OCI-LY3 (cell line): ENCODE results near the gene MLPH.

Source experiments
- H2AFZ ChIP-seq: fragments of 200-600, 300-600 bp; shearing (Covaris generic); 2 replicates; pipeline ENCODE4 v1.6.0; 2014; ENCODE audit warnings: antibody characterized with exemption, low read depth, low read length
- H3K27ac ChIP-seq: fragments of 200-600, 300-600 bp; sonication (generic); 2 replicates; pipeline ENCODE4 v1.5.1; 2014; ENCODE audit warnings: mild to moderate bottlenecking, low read length, moderate library complexity, mixed read lengths
- H3K27me3 ChIP-seq: fragments of 200-600, 300-600 bp; sonication (generic); 2 replicates; pipeline ENCODE4 v1.6.1; 2014; ENCODE audit warnings: low read depth, low read length, mixed read lengths
- H3K36me3 ChIP-seq: fragments of 200-600, 300-600 bp; sonication (generic); replicated peaks from 2 replicates; pipeline ENCODE3; 2014; ENCODE audit warnings: low read depth, low read length, mixed read lengths
- H3K4me1 ChIP-seq: fragments of 300-600, 200-600 bp; sonication (generic); 2 replicates; pipeline ENCODE4 v1.6.1; 2014; ENCODE audit warnings: low read length, mixed read lengths
- H3K4me2 ChIP-seq: fragments of 200-600, 300-600 bp; sonication (generic); 2 replicates; pipeline ENCODE4 v1.6.1; 2014; ENCODE audit warnings: low read length, mixed read lengths
- H3K4me3 ChIP-seq: fragments of 300-600, 200-600 bp; sonication (generic); 2 replicates; pipeline ENCODE4 v1.5.1; 2014; ENCODE audit warnings: antibody characterized with exemption, mild to moderate bottlenecking, low read length, moderate library complexity
- H3K79me2 ChIP-seq: fragments of 300-600, 200-600 bp; shearing (Covaris generic); 2 replicates; pipeline ENCODE4 v1.6.1; 2014; ENCODE audit warnings: mild to moderate bottlenecking, low read length, mixed read lengths
- H3K9ac ChIP-seq: fragments of 300-600, 200-600 bp; shearing (Covaris generic); 2 replicates; pipeline ENCODE4 v1.6.0; 2014; ENCODE audit warnings: mild to moderate bottlenecking, low read length, moderate library complexity
- H3K9me3 ChIP-seq: fragments of 200-600, 300-600 bp; shearing (Covaris generic); 2 replicates; pipeline ENCODE4 v1.6.1; 2014; ENCODE audit warnings: low read length, mixed read lengths; ENCODE audit not compliant: insufficient read depth
- H4K20me1 ChIP-seq: fragments of 200-600, 300-600 bp; sonication (generic); 2 replicates; pipeline ENCODE4 v1.6.1; 2016; ENCODE audit warnings: low read length, mixed read lengths; ENCODE audit not compliant: insufficient read depth
- EZH2phosphoT487 ChIP-seq: fragments of 200-600 bp; shearing (Covaris generic); IDR thresholded peaks from 2 replicates; pipeline ENCODE4 v1.6.1; 2018; ENCODE audit warnings: antibody characterized with exemption, mixed run types, low read depth
- TF ChIP-seq, protein P1 (sequence below): fragments of 200-600, 300-600 bp; sonication (generic); IDR thresholded peaks from 2 replicates; pipeline ENCODE4 v1.5.1; 2014; ENCODE audit warnings: antibody characterized with exemption, low read length, low read depth

MLPH gene

GRCh38 chr2:237517163-237517562 is 30.1 kb downstream of the MLPH start:
- H3K79me2 ChIP-seq: no peaks in the 10 kb centered on the region
- no peaks in the 10 kb centered on the region for H3K36me3 ChIP-seq
- H3K27me3 ChIP-seq: no peaks in the 10 kb centered on the region
- H3K9me3 ChIP-seq: no peaks in the 10 kb centered on the region
- H4K20me1 ChIP-seq: no peaks in the 10 kb centered on the region
- H3K9ac ChIP-seq: no peak overlapping the region
- peaks cover 12% of the 10 kb centered on the region for H3K4me1 ChIP-seq
- no peak overlapping the region for H3K4me2 ChIP-seq
- H2AFZ ChIP-seq: no peak overlapping the region
- TF ChIP-seq, protein P1, sequence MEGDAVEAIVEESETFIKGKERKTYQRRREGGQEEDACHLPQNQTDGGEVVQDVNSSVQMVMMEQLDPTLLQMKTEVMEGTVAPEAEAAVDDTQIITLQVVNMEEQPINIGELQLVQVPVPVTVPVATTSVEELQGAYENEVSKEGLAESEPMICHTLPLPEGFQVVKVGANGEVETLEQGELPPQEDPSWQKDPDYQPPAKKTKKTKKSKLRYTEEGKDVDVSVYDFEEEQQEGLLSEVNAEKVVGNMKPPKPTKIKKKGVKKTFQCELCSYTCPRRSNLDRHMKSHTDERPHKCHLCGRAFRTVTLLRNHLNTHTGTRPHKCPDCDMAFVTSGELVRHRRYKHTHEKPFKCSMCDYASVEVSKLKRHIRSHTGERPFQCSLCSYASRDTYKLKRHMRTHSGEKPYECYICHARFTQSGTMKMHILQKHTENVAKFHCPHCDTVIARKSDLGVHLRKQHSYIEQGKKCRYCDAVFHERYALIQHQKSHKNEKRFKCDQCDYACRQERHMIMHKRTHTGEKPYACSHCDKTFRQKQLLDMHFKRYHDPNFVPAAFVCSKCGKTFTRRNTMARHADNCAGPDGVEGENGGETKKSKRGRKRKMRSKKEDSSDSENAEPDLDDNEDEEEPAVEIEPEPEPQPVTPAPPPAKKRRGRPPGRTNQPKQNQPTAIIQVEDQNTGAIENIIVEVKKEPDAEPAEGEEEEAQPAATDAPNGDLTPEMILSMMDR: no peak
- no peak overlapping the region for H3K27ac ChIP-seq
- H3K4me3 ChIP-seq: no peak overlapping the region

GRCh38 chr2:237517990-237518389 is 30.9 kb downstream of the MLPH start:
- Histone ChIP-seq H3K4me2 (no peak overlapping the region), H3K27ac (no peak overlapping the region), H2AFZ (no peak overlapping the region), H3K9me3 (no peaks in the 10 kb centered on the region), H4K20me1 (no peaks in the 10 kb centered on the region), H3K9ac (no peak overlapping the region), H3K27me3 (no peaks in the 10 kb centered on the region), H3K79me2 (no peaks in the 10 kb centered on the region), H3K4me1 (peaks cover 10% of the 10 kb centered on the region), H3K4me3 (no peak overlapping the region), H3K36me3 (no peaks in the 10 kb centered on the region)
- TF ChIP-seq EZH2phosphoT487: no peak
- TF ChIP-seq, protein P1: no peak

DNA sequence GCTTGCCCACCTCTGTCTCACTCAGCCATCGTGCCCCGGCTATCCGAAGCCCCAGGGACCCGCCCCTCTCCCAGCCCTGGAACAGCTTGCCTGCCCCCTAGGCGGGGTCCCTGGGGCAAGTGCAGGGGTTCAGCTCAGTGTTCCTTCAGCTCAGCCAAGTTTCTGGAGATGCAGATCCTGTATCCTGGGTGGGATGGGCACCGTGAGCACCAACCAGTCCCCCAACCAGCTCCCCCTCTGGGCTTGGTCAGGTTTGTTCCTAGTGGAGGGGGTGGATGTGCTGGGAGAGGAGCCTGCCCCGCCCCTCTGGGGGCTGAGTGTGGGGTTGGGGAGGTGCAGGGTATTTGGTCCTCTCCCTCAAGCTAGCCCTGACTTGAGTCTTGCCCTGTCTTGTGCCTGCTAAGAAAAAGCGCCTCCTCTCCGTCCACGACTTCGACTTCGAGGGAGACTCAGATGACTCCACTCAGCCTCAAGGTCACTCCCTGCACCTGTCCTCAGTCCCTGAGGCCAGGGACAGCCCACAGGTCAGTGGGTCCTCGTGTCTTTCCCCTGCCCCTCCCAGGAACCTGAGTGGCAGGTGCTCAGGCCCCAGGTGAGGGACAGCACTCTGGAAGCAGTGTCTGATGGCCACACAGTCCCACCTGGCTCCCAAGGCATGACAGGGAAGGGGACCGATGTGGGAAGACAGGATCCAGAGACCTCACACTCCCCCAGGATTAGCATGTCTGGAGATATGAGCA is 32.6 kb downstream of the MLPH start:
- H3K9me3 ChIP-seq: no peaks in the 10 kb centered on the region
- H4K20me1 ChIP-seq: no peaks in the 10 kb centered on the region
- no peak overlapping the region for H3K4me2 ChIP-seq
- TF ChIP-seq EZH2phosphoT487: no peak
- TF ChIP-seq, protein P1: no peak
- no peak overlapping the region for H3K4me3 ChIP-seq
- H3K9ac ChIP-seq: no peak overlapping the region
- H3K27me3 ChIP-seq: no peaks in the 10 kb centered on the region
- H3K36me3 ChIP-seq: no peaks in the 10 kb centered on the region
- H2AFZ ChIP-seq: no peak overlapping the region
- H3K79me2 ChIP-seq: no peaks in the 10 kb centered on the region
- no peak overlapping the region for H3K27ac ChIP-seq
- H3K4me1 ChIP-seq: peaks cover 6% of the 10 kb centered on the region

DNA sequence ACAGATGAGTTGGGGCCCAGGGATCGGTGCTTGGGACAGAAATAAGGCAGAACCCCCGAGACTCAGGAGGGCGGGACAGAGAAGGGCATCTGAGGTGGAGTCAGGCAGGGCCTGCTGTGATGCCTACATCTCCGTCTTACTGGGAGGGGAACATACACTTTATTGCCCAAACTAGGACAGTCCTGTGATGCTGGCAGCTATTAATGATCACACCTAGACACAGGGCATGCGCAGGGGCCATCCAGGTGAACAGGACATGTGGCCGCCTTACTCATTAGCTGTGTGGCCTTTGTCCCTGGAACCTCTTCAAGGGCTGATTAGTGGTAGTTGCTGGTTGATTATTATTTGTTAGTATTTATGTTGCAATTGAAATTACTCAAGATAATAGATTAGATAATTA is 33.2 kb downstream of the MLPH start:
- Histone ChIP-seq H3K79me2 (no peaks in the 10 kb centered on the region), H3K4me1 (peaks cover 5% of the 10 kb centered on the region), H3K4me2 (no peak overlapping the region), H3K4me3 (no peak overlapping the region), H3K9me3 (no peaks in the 10 kb centered on the region), H4K20me1 (no peaks in the 10 kb centered on the region), H3K36me3 (no peaks in the 10 kb centered on the region), H3K27ac (no peak overlapping the region), H3K27me3 (no peaks in the 10 kb centered on the region), H2AFZ (no peak overlapping the region), H3K9ac (no peak overlapping the region)
- no peak for TF ChIP-seq EZH2phosphoT487
- TF ChIP-seq, protein P1: no peak
